NCI-H460 (cell line): ENCODE data around the gene GAGE12F. TPM values are rescaled to one million over a fixed set of nuclear protein-coding genes. Genes with fewer than 3 reads are reported as not detected.
"Not testable (repeated sequence)": the region's sequence is repeated elsewhere in the genome, so short reads cannot be mapped to it uniquely, and the experiment has no call there.

Experiments used
- DNase-seq: peaks from one replicate; pipeline ENCODE4 v3.0.0-alpha.2; 2016; ENCODE audit warnings: low read depth; ENCODE audit errors: extremely low read depth
- polyA plus RNA-seq: library from polyadenylated mRNA; depleted of rRNA; stranded (reverse); fragments of >200 nt; gene quantifications from 2 replicates; pipeline ENCODE4 v1.2.3, GENCODE V29; 2014; cell fraction: nucleus; rRNA removed
- small RNA-seq, 2 experiments: library from RNA; depleted of rRNA; stranded (forward); fragments of <200 nt; gene quantifications; one replicate each; pipeline ENCODE3, GENCODE V24; 2014
- total RNA-seq: library from RNA; depleted of rRNA; stranded (reverse); fragments of >200 nt; shearing (Covaris generic); gene quantifications from 2 replicates; pipeline ENCODE4 v1.2.3, GENCODE V29; 2014; rRNA removed

Gene GAGE12F
- total RNA-seq, result not detected in 2 replicates
- polyA plus RNA-seq, result not detected in 2 replicates

- not testable (repeated sequence) for DNase-seq
Measured at GRCh38 chrX:49560542-49560941, at the start of gene GAGE12F. GAGE12F (plus strand) TSS chrX:49560842; CDS start chrX:49561997, 1,155 bp downstream.

DNA sequence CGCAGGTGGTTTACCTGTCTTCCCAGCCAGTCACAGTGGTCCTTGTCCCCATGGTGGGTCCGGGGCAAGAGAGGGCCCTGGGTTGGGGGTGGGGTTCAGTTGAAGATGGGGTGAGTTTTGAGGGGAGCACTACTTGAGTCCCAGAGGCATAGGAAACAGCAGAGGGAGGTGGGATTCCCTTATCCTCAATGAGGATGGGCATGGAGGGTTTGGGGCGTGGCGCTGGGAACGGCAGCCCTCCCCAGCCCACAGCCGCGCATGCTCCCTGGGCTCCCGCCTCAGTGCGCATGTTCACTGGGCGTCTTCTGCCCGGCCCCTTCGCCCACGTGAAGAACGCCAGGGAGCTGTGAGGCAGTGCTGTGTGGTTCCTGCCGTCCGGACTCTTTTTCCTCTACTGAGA lies 28.8 kb upstream of the GAGE12F start, which contains the start of gene GAGE12C:
Gene GAGE12C (plus strand): TSS at position 301 of the 400 bp plus-strand sequence. CDS start 1,155 bp downstream, outside the sequence.
- DNase-seq, result not testable (repeated sequence)

DNA sequence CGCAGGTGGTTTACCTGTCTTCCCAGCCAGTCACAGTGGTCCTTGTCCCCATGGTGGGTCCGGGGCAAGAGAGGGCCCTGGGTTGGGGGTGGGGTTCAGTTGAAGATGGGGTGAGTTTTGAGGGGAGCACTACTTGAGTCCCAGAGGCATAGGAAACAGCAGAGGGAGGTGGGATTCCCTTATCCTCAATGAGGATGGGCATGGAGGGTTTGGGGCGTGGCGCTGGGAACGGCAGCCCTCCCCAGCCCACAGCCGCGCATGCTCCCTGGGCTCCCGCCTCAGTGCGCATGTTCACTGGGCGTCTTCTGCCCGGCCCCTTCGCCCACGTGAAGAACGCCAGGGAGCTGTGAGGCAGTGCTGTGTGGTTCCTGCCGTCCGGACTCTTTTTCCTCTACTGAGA lies 19.2 kb upstream of the GAGE12F start, which contains the start of gene GAGE12D:
Gene GAGE12D (plus strand): TSS at position 301 of the 400 bp plus-strand sequence. CDS start 1,155 bp downstream, outside the sequence.
- DNase-seq, result not testable (repeated sequence)

DNA sequence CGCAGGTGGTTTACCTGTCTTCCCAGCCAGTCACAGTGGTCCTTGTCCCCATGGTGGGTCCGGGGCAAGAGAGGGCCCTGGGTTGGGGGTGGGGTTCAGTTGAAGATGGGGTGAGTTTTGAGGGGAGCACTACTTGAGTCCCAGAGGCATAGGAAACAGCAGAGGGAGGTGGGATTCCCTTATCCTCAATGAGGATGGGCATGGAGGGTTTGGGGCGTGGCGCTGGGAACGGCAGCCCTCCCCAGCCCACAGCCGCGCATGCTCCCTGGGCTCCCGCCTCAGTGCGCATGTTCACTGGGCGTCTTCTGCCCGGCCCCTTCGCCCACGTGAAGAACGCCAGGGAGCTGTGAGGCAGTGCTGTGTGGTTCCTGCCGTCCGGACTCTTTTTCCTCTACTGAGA lies 9.7 kb upstream of the GAGE12F start, which contains the start of gene GAGE12E:
Gene GAGE12E (plus strand): TSS at position 301 of the 400 bp plus-strand sequence. CDS start 1,155 bp downstream, outside the sequence.
- not testable (repeated sequence) for DNase-seq

GRCh38 chrX:49568728-49569127 lies 8.1 kb downstream of the GAGE12F start:
- not testable (repeated sequence) for DNase-seq

- DNase-seq, result not testable (repeated sequence)
Measured at GRCh38 chrX:49569152-49569551, 8.5 kb downstream of the GAGE12F start.

DNA sequence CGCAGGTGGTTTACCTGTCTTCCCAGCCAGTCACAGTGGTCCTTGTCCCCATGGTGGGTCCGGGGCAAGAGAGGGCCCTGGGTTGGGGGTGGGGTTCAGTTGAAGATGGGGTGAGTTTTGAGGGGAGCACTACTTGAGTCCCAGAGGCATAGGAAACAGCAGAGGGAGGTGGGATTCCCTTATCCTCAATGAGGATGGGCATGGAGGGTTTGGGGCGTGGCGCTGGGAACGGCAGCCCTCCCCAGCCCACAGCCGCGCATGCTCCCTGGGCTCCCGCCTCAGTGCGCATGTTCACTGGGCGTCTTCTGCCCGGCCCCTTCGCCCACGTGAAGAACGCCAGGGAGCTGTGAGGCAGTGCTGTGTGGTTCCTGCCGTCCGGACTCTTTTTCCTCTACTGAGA lies 9.5 kb downstream of the GAGE12F start, which contains the start of gene GAGE12G:
Gene GAGE12G (plus strand): TSS at position 301 of the 400 bp plus-strand sequence. CDS start 1,155 bp downstream, outside the sequence.
- not testable (repeated sequence) for DNase-seq

DNA sequence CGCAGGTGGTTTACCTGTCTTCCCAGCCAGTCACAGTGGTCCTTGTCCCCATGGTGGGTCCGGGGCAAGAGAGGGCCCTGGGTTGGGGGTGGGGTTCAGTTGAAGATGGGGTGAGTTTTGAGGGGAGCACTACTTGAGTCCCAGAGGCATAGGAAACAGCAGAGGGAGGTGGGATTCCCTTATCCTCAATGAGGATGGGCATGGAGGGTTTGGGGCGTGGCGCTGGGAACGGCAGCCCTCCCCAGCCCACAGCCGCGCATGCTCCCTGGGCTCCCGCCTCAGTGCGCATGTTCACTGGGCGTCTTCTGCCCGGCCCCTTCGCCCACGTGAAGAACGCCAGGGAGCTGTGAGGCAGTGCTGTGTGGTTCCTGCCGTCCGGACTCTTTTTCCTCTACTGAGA lies 19.0 kb downstream of the GAGE12F start, which contains the start of gene GAGE12H:
Gene GAGE12H (plus strand): TSS at position 301 of the 400 bp plus-strand sequence. CDS start 1,155 bp downstream, outside the sequence.
- DNase-seq, result not testable (repeated sequence)

GRCh38 chrX:49589196-49589595 lies 28.6 kb downstream of the GAGE12F start, which contains the start of gene GAGE2A:
GAGE2A (plus strand) TSS chrX:49589496; CDS start chrX:49590651, 1,155 bp downstream.
- not testable (repeated sequence) for DNase-seq

DNA sequence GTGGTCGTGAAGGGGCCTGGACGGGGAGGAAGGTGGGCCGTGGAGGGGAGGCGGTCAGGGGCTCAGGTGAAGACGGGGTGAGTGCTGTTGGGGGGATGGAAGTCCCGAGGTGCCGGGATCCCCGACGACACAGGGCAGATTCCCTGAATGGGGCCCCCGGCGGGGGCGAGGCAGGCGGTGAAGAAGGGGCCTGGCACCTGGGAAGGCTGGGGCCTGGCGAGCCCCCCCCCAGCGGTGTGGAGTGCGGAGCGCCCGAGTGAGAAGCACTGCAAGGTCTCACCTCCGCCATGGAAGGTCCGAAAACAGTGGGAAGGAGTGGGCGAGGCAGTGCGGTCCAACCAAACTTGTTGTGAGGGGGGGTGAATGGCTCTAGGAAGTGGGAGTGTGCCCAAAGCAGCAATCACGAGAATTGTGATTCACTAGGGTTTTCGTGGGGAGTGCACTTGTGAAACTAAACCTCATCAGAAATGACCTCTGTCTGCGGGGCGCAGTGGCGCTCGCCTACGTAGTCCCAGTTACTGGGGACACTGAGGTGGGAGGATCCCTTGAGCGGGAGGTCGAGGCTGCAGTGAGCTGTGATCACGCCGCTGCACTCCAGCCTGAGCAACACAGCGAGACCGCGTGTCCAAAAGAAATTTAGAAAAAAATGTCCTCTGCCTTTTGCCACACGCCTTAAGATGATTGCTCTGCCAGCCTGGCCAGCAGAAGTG lies 29.3 kb downstream of the GAGE12F start:
- DNase-seq, result not testable (repeated sequence)

GRCh38 chrX:49590488-49590887 lies 29.8 kb downstream of the GAGE12F start:
- not testable (repeated sequence) for DNase-seq

DNA sequence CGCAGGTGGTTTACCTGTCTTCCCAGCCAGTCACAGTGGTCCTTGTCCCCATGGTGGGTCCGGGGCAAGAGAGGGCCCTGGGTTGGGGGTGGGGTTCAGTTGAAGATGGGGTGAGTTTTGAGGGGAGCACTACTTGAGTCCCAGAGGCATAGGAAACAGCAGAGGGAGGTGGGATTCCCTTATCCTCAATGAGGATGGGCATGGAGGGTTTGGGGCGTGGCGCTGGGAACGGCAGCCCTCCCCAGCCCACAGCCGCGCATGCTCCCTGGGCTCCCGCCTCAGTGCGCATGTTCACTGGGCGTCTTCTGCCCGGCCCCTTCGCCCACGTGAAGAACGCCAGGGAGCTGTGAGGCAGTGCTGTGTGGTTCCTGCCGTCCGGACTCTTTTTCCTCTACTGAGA lies 38.1 kb downstream of the GAGE12F start, which contains the start of gene GAGE1:
Gene GAGE1 (plus strand): TSS at position 301 of the 400 bp plus-strand sequence. CDS start 1,155 bp downstream, outside the sequence.
- not testable (repeated sequence) for DNase-seq

DNA sequence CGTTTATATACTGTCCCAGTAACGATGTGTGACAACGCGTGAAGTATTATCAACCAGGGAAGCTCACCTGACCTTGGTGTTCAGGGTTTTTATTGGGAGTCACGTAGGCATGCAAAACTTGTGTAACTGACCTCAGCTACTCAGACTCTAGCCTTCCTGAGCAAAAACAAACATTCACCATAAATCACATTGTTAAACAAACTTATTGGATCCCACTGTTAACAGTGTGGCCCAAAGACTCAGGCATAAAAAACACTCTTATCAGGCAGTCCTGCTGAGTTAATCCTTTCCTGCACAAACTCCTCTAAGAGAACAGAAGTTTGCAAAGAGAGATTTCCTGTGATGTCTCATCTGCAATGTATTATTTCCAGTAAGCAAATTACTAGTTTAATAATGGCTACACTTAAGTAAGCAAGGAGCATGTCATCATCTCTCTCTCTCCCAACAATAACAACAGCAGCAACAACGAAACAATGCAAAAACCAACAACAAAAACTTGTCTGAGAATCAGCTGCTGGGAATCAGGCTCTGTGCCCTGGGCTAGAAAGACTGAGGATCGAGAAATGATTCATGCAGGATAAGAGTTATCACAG lies 50.2 kb downstream of the GAGE12F start:
- DNase-seq, result no peak

Small RNA genes within 50 kb of the gene (small RNA-seq; reads per million reads assigned to genes)
- gene GAGE12B, result 0 reads per million in 2 experiments

Other genes starting within 250 kb of the GAGE12F start
- gene GAGE12J, start 238.8 kb upstream of the GAGE12F start, total RNA-seq, result not detected in 2 replicates
- gene GAGE13, start 229.3 kb upstream of the GAGE12F start, total RNA-seq, result not detected in 2 replicates
- not detected in 2 replicates for gene GAGE12C, start 28.7 kb upstream of the GAGE12F start, total RNA-seq
- not detected in 2 replicates for gene GAGE12D, start 19.1 kb upstream of the GAGE12F start, total RNA-seq
- not detected in 2 replicates for gene GAGE12E, start 9.6 kb upstream of the GAGE12F start, total RNA-seq
- not detected in 2 replicates for gene GAGE12G, start 9.6 kb downstream of the GAGE12F start, total RNA-seq
- gene GAGE12H, start 19.1 kb downstream of the GAGE12F start, total RNA-seq, result not detected in 2 replicates
- gene GAGE2A, start 28.7 kb downstream of the GAGE12F start, total RNA-seq, result not detected in 2 replicates
- gene GAGE1, start 38.2 kb downstream of the GAGE12F start, total RNA-seq, result not detected in 2 replicates
- gene PAGE1, start 135.1 kb downstream of the GAGE12F start, total RNA-seq, result not detected in 2 replicates